Thoracic aorta (tissue), 2 donors: ENCODE results near the gene CLRN3. TPM values are rescaled to one million over a fixed set of nuclear protein-coding genes. Genes with fewer than 3 reads are reported as not detected.

ENCODE experiments used
- ATAC-seq: fragments of 150-250 bp; one replicate; pipeline ENCODE4 v1.8.0; 2017; ENCODE audit warnings: low read depth; ENCODE audit not compliant: insufficient number of reproducible peaks, low FRiP score
- DNase-seq: peaks from one replicate; pipeline ENCODE4 v3.0.0-alpha.2; 2020; ENCODE audit warnings: low spot score
- H3K27ac ChIP-seq, 2 donors: fragments of 200-600 bp; sonication (generic); 1 replicate in 1 of 2; 2 replicates in 1 of 2; pipeline ENCODE4 v1.5.1; 2016; ENCODE audit warnings: mild to moderate bottlenecking in 2 of 2, moderate library complexity in 2 of 2
- H3K27me3 ChIP-seq: fragments of 200-600 bp; sonication (generic); replicated peaks from 2 replicates; pipeline ENCODE4 v1.6.0; 2016; ENCODE audit warnings: mild to moderate bottlenecking; ENCODE audit not compliant: insufficient read depth
- H3K36me3 ChIP-seq: fragments of 200-600 bp; sonication (generic); one replicate; pipeline ENCODE4 v1.5.1; 2016
- H3K4me1 ChIP-seq, 2 donors: fragments of 200-600 bp; sonication (generic); 1 replicate in 1 of 2; 2 replicates in 1 of 2; pipeline versions ENCODE4 v1.5.1 to v1.6.0; 2016; ENCODE audit warnings: low read depth in 2 of 2, mild to moderate bottlenecking in 1 of 2; ENCODE audit not compliant: control insufficient read depth in 1 of 2
- H3K4me3 ChIP-seq: fragments of 200-600 bp; sonication (generic); 2 replicates; pipeline ENCODE4 v1.5.1; 2016; ENCODE audit warnings: mild to moderate bottlenecking
- H3K9me3 ChIP-seq: fragments of 200-600 bp; sonication (generic); 2 replicates; pipeline ENCODE4 v1.5.1; 2016
- CTCF ChIP-seq: fragments of 200-600 bp; sonication (generic); IDR thresholded peaks from one replicate; pipeline ENCODE4 v1.5.1; 2019; ENCODE audit warnings: antibody characterized with exemption
- total RNA-seq, 2 donors: library from RNA; depleted of rRNA; stranded (reverse); fragments of >200 nt; gene quantifications; one replicate each; pipeline versions ENCODE4 v1.1.0 to v1.2.3, GENCODE V29; 2016

Gene CLRN3
- total RNA-seq, 2 donors from 2014 or later, result not detected

- DNase-seq (no peak), ATAC-seq (no peak)
- Histone ChIP-seq H3K4me1 (no peaks in the 10 kb centered on the region), H3K9me3 (no peaks in the 10 kb centered on the region), H3K36me3 (no peaks in the 10 kb centered on the region), H3K4me3 (no peak overlapping the region), H3K27me3 (no peaks in the 10 kb centered on the region), H3K27ac (no peak overlapping the region)
- TF ChIP-seq CTCF, result no peak
These were observed 55.8 kb downstream of the CLRN3 start for GRCh38 chr10:127836966-127837365.

GRCh38 chr10:127836176-127836575 is 56.6 kb downstream of the CLRN3 start:
- Histone ChIP-seq H3K27ac (no peak overlapping the region), H3K36me3 (no peaks in the 10 kb centered on the region), H3K4me3 (no peak overlapping the region), H3K27me3 (no peaks in the 10 kb centered on the region), H3K4me1 (no peaks in the 10 kb centered on the region), H3K9me3 (no peaks in the 10 kb centered on the region)
- ATAC-seq, result no peak
- TF ChIP-seq CTCF, result no peak
- no peak for DNase-seq

GRCh38 chr10:127834791-127835190 is 58.0 kb downstream of the CLRN3 start:
- no peak for DNase-seq
- Histone ChIP-seq H3K36me3 (no peaks in the 10 kb centered on the region), H3K4me1 (no peaks in the 10 kb centered on the region), H3K27ac (no peak overlapping the region), H3K27me3 (no peaks in the 10 kb centered on the region), H3K4me3 (no peak overlapping the region), H3K9me3 (no peaks in the 10 kb centered on the region)
- no peak for TF ChIP-seq CTCF
- ATAC-seq, result no peak

GRCh38 chr10:127834221-127834620 is 58.5 kb downstream of the CLRN3 start:
- H3K9me3 ChIP-seq, result no peaks in the 10 kb centered on the region
- no peaks in the 10 kb centered on the region for H3K36me3 ChIP-seq
- H3K4me1 ChIP-seq, result no peaks in the 10 kb centered on the region
- TF ChIP-seq CTCF, result no peak
- H3K4me3 ChIP-seq, result no peak overlapping the region
- H3K27me3 ChIP-seq, result no peaks in the 10 kb centered on the region
- DNase-seq (no peak), ATAC-seq (no peak)
- no peak overlapping the region for H3K27ac ChIP-seq

- DNase-seq (no peak), ATAC-seq (no peak)
- no peak for TF ChIP-seq CTCF
- H3K4me1 ChIP-seq, result no peaks in the 10 kb centered on the region
- no peak overlapping the region for H3K27ac ChIP-seq
- H3K4me3 ChIP-seq, result no peak overlapping the region
- no peaks in the 10 kb centered on the region for H3K9me3 ChIP-seq
- no peaks in the 10 kb centered on the region for H3K36me3 ChIP-seq
- H3K27me3 ChIP-seq, result no peaks in the 10 kb centered on the region
These were observed 58.9 kb downstream of the CLRN3 start for GRCh38 chr10:127833804-127834203.
